ENCODE results near the gene CLCNKB. TPM values are rescaled to one million over a fixed set of nuclear protein-coding genes. Genes with fewer than 3 reads are reported as not detected.

CLCNKB gene
- total and polyA plus RNA-seq, 2 experiments from 2014 or later: 1.3 to 1.9 TPM

DNA sequence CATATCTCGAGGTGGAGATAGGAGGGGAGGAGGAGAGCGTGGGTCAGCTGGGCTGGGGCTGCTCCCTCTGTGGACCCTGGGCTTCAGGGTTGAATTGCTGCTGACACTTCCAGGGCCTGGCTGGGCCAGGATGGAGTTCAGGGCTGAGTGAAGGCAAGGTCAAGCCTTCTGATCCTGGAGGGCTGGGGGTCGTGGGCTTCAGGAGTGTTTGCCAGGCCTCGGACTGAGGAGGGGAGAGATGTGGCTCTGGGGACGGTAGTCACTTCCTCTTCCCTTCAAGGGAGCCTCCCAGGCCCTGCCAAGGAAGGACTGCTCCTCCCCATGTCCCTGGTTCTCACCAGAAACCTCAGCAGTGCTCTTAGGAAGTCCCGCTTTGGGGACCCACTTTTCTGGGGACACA is 41.9 kb downstream of the CLCNKB start:
- no peaks in the 10 kb centered on the region for H3F3A ChIP-seq (replicated peaks; ENCODE audit: low read depth)
- no peaks in the 10 kb centered on the region for H3K9me3 Mint-ChIP-seq
- H3K4me2 ChIP-seq: no peak overlapping the region
- H3K36me3 ChIP-seq (ENCODE audit: insufficient read depth): no peaks in the 10 kb centered on the region
- H4K20me1 ChIP-seq (replicated peaks; ENCODE audit: insufficient read depth): no peaks in the 10 kb centered on the region
- H3K27me3 ChIP-seq (ENCODE audit: insufficient read depth): no peaks in the 10 kb centered on the region
- no peak for DNase-seq (ENCODE audit: low spot score)
- peaks cover 5% of the 10 kb centered on the region for H3K27me3 Mint-ChIP-seq (ENCODE audit: insufficient read depth, low read depth, poor library complexity)
- no peaks in the 10 kb centered on the region for H3K36me3 Mint-ChIP-seq (ENCODE audit: low read depth)
- no peak overlapping the region for H3K4me3 Mint-ChIP-seq
- no peaks in the 10 kb centered on the region for H3K79me2 ChIP-seq (replicated peaks; ENCODE audit: insufficient read depth)
- H3K27ac Mint-ChIP-seq: no peak overlapping the region
- no peak overlapping the region for H2AFZ ChIP-seq
- H3K4me3 ChIP-seq: no peak overlapping the region
- no peak overlapping the region for H3K27ac ChIP-seq (ENCODE audit: low read depth)
- H3K4me1 Mint-ChIP-seq: peaks cover 4% of the 10 kb centered on the region; the same call in 1 of the 3 replicates
- H3K9me2 ChIP-seq (ENCODE audit: insufficient read depth): no peaks in the 10 kb centered on the region
- no peaks in the 10 kb centered on the region for H3K4me1 ChIP-seq (ENCODE audit: insufficient read depth)
- TF ChIP-seq ZNF114 (CRISPR knock-in tag; IDR thresholded peaks at IDR 0.05) (no peak), JUNB (IDR thresholded peaks at IDR 0.05; ENCODE audit: unreplicated experiment) (no peak), POLR2AphosphoS5 (IDR thresholded peaks at IDR 0.05; ENCODE audit: low read depth) (no peak), EZH2 (IDR thresholded peaks at IDR 0.05; ENCODE audit: low read depth, unreplicated experiment) (no peak)
- TF ChIP-seq, protein P1, sequence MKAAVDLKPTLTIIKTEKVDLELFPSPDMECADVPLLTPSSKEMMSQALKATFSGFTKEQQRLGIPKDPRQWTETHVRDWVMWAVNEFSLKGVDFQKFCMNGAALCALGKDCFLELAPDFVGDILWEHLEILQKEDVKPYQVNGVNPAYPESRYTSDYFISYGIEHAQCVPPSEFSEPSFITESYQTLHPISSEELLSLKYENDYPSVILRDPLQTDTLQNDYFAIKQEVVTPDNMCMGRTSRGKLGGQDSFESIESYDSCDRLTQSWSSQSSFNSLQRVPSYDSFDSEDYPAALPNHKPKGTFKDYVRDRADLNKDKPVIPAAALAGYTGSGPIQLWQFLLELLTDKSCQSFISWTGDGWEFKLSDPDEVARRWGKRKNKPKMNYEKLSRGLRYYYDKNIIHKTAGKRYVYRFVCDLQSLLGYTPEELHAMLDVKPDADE (IDR thresholded peaks at IDR 0.05): no peak
- no peak for ATAC-seq

DNA sequence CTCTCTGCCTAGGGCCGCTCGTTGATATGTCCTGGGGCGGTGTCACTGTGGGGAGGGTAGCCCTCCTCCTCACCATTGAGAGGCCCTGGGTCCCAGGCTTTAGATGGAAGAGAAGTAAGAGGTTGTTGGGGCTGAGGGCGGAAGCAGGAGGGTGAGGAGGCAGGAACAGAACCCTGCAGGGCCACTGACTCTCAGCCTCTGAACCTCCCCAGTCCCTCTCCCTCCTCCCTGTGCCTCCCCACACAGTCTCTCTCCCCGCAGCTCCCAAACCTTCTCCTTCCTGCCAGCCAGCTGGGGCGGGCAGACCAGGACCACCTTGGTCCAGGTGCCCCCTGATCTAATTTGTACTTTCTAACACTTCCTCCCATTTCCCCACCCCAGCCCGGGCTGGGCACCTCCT is 44.2 kb downstream of the CLCNKB start:
- Histone ChIP-seq H3K27ac (ENCODE audit: low read depth) (no peak overlapping the region), H3K36me3 (ENCODE audit: insufficient read depth) (no peaks in the 10 kb centered on the region), H3K4me1 (ENCODE audit: insufficient read depth) (no peaks in the 10 kb centered on the region), H3F3A (replicated peaks; ENCODE audit: low read depth) (no peaks in the 10 kb centered on the region), H3K9me2 (ENCODE audit: insufficient read depth) (no peaks in the 10 kb centered on the region), H3K79me2 (replicated peaks; ENCODE audit: insufficient read depth) (no peaks in the 10 kb centered on the region), H3K4me3 (no peak overlapping the region), H3K27me3 (ENCODE audit: insufficient read depth) (no peaks in the 10 kb centered on the region), H3K4me2 (no peak overlapping the region), H2AFZ (no peak overlapping the region), H4K20me1 (replicated peaks; ENCODE audit: insufficient read depth) (no peaks in the 10 kb centered on the region)
- Mint-ChIP-seq H3K27me3 (ENCODE audit: insufficient read depth, low read depth, poor library complexity) (peaks cover 5% of the 10 kb centered on the region), H3K4me1 (peaks cover 4% of the 10 kb centered on the region; the same call in 1 of the 3 replicates), H3K27ac (no peak overlapping the region), H3K36me3 (ENCODE audit: low read depth) (no peaks in the 10 kb centered on the region), H3K4me3 (no peak overlapping the region), H3K9me3 (no peaks in the 10 kb centered on the region)
- DNase-seq (ENCODE audit: low spot score) (no peak), ATAC-seq (no peak)
- TF ChIP-seq, protein P2, sequence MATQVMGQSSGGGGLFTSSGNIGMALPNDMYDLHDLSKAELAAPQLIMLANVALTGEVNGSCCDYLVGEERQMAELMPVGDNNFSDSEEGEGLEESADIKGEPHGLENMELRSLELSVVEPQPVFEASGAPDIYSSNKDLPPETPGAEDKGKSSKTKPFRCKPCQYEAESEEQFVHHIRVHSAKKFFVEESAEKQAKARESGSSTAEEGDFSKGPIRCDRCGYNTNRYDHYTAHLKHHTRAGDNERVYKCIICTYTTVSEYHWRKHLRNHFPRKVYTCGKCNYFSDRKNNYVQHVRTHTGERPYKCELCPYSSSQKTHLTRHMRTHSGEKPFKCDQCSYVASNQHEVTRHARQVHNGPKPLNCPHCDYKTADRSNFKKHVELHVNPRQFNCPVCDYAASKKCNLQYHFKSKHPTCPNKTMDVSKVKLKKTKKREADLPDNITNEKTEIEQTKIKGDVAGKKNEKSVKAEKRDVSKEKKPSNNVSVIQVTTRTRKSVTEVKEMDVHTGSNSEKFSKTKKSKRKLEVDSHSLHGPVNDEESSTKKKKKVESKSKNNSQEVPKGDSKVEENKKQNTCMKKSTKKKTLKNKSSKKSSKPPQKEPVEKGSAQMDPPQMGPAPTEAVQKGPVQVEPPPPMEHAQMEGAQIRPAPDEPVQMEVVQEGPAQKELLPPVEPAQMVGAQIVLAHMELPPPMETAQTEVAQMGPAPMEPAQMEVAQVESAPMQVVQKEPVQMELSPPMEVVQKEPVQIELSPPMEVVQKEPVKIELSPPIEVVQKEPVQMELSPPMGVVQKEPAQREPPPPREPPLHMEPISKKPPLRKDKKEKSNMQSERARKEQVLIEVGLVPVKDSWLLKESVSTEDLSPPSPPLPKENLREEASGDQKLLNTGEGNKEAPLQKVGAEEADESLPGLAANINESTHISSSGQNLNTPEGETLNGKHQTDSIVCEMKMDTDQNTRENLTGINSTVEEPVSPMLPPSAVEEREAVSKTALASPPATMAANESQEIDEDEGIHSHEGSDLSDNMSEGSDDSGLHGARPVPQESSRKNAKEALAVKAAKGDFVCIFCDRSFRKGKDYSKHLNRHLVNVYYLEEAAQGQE (IDR thresholded peaks at IDR 0.05; ENCODE audit: unreplicated experiment): no peak
- TF ChIP-seq EZH2phosphoT487 (IDR thresholded peaks at IDR 0.05; ENCODE audit: unreplicated experiment): no peak
- no peak for TF ChIP-seq NANOG (IDR thresholded peaks at IDR 0.05; ENCODE audit: borderline replicate concordance)
- no peak for TF ChIP-seq STAT1 (IDR thresholded peaks at IDR 0.05; ENCODE audit: unreplicated experiment)
- TF ChIP-seq EZH2 (IDR thresholded peaks at IDR 0.05; ENCODE audit: low read depth, unreplicated experiment): no peak
- no peak for TF ChIP-seq ZNF114 (CRISPR knock-in tag; IDR thresholded peaks at IDR 0.05)
- TF ChIP-seq JUNB (IDR thresholded peaks at IDR 0.05; ENCODE audit: unreplicated experiment): no peak
- TF ChIP-seq, protein P3, sequence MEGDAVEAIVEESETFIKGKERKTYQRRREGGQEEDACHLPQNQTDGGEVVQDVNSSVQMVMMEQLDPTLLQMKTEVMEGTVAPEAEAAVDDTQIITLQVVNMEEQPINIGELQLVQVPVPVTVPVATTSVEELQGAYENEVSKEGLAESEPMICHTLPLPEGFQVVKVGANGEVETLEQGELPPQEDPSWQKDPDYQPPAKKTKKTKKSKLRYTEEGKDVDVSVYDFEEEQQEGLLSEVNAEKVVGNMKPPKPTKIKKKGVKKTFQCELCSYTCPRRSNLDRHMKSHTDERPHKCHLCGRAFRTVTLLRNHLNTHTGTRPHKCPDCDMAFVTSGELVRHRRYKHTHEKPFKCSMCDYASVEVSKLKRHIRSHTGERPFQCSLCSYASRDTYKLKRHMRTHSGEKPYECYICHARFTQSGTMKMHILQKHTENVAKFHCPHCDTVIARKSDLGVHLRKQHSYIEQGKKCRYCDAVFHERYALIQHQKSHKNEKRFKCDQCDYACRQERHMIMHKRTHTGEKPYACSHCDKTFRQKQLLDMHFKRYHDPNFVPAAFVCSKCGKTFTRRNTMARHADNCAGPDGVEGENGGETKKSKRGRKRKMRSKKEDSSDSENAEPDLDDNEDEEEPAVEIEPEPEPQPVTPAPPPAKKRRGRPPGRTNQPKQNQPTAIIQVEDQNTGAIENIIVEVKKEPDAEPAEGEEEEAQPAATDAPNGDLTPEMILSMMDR (conservative IDR thresholded peaks at IDR 0.05; ENCODE audit: low read depth in 2 of 2): no peak
- TF ChIP-seq CREB1 (CRISPR knock-in tag; IDR thresholded peaks at IDR 0.05; ENCODE audit: low read depth): no peak
- no peak for TF ChIP-seq POLR2AphosphoS5 (IDR thresholded peaks at IDR 0.05; ENCODE audit: low read depth)
- TF ChIP-seq ZNF331 (CRISPR knock-in tag; IDR thresholded peaks at IDR 0.05; ENCODE audit: low read depth): no peak
